HT-29 (cell line): ENCODE data around the gene PTPDC1. TPM values are rescaled to one million over a fixed set of nuclear protein-coding genes. Genes with fewer than 3 reads are reported as not detected.
"Not testable (repeated sequence)": the region's sequence is repeated elsewhere in the genome, so short reads cannot be mapped to it uniquely, and the experiment has no call there.

Source experiments
- DNase-seq: peaks from one replicate; pipeline ENCODE4 v3.0.0-alpha.2; 2015; ENCODE audit warnings: low spot score
- total RNA-seq: library from RNA; depleted of rRNA; stranded (reverse); fragments of >200 nt; shearing (Covaris generic); gene quantifications from 2 replicates; pipeline ENCODE4 v1.2.3, GENCODE V29; 2014

The PTPDC1 gene
- total RNA-seq, 1 experiment from 2014 or later: 6.0 TPM

DNA sequence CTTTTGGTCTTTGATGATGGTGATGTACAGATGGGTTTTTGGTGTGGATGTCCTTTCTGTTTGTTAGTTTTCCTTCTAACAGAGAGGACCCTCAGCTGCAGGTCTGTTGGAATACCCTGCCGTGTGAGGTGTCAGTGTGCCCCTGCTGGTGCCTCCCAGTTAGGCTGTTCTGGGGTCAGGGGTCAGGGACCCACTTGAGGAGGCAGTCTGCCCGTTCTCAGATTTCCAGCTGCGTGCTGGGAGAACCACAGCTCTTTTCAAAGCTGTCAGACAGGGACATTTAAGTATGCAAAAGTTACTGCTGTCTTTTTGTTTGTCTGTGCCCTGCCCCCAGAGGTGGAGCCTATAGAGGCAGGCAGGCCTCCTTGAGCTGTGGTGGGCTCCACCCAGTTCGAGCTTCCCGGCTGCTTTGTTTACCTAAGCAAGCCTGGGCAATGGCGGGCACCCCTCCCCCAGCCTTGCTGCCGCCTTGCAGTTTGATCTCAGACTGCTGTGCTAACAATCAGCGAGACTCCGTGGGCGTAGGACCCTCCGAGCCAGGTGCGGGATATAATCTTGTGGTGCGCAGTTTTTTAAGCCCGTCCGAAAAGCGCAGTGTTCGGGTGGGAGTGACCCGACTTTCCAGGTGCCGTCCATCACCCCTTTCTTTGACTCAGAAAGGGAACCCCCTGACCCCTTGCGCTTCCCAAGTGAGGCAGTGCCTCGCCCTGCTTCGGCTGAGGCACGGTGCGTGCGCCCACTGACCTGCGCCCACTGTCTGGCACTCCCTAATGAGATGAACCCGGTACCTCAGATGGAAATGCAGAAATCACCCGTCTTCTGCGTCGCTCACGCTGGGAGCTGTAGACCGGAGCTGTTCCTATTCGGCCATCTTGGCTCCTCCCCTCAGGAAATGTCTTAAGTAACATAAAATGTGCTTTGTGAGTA, 10.2 kb downstream of the PTPDC1 start:
- not testable (repeated sequence) for DNase-seq

DNA sequence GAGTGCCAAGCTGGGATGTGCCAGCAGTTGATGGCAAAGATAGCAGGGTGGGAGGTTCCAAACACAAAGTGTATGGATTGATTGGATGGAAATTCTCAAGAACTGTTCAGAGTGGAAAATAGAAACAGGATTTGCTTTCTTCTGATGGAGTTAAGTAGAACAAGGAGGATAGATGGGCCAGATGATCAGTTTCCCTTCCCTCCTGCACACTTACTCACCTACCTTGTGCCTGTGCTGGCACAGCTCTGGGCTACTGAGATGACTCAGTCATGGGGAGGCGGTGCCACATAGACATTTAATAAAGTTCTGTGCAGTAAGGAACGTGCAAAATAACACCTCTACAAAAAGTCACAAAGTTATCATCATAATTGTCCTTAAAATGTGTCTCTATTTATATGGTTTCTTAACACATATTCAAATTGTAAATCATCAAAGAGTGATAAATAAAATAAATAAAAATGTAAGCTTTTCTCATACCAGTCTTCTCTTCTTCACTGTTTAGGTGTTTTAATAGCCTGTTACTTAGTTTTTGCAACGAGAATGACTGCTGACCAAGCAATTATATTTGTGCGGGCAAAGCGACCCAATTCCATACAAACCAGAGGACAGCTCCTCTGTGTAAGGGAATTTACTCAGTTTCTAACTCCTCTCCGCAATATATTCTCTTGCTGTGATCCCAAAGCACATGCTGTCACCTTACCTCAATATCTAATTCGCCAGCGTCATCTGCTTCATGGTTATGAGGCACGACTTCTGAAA, 12.7 kb downstream of the PTPDC1 start:
- DNase-seq: no peak

DNA sequence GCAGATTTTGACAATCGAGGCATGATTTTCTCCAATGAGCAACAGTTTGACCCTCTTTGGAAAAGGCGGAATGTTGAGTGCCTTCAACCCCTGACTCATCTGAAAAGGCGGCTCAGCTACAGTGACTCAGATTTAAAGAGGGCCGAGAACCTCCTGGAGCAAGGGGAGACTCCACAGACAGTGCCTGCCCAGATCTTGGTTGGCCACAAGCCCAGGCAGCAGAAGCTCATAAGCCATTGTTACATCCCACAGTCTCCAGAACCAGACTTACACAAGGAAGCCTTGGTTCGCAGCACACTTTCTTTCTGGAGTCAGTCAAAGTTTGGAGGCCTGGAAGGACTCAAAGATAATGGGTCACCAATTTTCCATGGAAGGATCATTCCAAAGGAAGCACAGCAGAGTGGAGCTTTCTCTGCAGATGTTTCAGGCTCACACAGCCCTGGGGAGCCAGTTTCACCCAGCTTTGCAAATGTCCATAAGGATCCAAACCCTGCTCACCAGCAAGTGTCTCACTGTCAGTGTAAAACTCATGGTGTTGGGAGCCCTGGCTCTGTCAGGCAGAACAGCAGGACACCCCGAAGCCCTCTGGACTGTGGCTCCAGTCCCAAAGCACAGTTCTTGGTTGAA, 13.6 kb downstream of the PTPDC1 start:
- no peak for DNase-seq

DNA sequence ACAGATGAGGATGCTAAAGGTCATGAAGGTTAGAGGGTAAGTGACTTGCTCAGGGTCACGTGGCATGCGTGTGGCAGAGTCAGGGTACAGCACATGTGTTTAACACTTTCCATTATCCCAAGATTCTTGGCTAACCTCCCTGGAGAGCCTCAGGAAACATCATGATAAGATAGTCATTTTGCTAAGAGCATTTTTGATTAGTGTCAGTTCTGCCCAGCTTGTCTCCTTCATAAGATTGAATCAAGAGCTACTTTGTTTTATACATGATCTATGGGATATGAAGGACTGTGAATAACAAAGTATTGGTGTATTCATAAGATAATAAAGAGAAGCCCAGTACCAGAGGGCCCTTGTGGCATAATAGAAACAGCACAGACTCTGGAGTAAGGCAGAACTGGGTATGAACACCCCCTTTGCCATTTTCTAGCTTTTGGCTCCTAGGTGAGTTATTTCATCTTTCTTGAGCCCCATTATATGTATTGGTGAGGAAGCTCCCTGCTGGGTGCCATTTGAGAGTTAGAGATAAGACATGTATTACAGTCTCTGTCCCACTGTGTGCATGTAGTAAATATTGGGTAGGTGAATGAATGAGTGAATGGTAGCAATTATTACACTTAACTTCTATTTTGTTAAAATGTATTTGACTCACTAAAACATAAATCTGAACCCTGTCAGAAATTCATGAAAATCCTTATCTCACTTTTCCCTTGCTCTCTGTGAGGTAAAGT, 16.1 kb downstream of the PTPDC1 start:
- DNase-seq: no peak

- DNase-seq: no peak
Measured at GRCh38 chr9:94101162-94101853, 17.0 kb downstream of the PTPDC1 start.

GRCh38 chr9:94108584-94108983, 24.3 kb downstream of the PTPDC1 start:
- DNase-seq: no peak

DNA sequence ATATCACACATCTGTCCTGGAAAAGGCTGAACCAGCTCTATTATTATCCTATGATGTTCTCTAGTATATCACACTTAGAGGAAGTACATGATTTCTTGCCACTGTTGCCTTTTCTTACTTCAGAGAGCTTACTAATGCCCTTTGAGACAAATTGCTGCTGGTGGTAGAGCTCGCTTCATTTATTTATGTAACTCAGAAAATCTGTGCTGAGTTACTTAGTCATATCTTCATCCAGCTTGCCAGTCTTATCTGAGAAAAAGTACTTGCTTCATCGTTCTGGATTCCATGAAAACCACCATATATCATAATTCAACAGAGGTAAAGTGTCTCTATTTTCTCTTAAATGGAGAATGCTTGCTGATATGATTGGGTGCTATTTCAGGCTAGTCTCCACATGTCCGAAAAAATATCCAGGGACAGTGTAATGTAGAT, 26.6 kb downstream of the PTPDC1 start:
- no peak for DNase-seq

DNA sequence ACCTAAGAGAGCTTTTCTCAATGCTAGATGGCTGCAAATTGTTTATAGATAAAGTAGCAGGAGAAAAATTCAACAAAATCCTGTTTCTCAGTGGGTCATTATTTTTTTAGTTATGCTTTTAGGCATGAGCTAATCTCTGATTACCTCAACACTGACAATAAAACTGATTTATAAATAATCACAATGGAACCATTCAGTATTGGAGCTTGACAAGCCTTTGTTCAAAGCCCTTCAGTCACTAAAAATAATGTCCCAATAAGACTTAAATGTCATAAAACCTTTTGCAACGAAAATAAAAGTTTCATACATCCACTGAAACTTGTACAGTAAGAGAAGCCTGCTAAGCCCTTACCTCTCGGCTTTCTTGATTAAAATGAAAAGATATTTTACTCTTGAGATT, 27.2 kb downstream of the PTPDC1 start:
- no peak for DNase-seq

GRCh38 chr9:94112716-94113465, 28.6 kb downstream of the PTPDC1 start:
- DNase-seq: no peak

- not testable (repeated sequence) for DNase-seq
Measured at GRCh38 chr9:94120088-94120487, 35.8 kb downstream of the PTPDC1 start.

DNA sequence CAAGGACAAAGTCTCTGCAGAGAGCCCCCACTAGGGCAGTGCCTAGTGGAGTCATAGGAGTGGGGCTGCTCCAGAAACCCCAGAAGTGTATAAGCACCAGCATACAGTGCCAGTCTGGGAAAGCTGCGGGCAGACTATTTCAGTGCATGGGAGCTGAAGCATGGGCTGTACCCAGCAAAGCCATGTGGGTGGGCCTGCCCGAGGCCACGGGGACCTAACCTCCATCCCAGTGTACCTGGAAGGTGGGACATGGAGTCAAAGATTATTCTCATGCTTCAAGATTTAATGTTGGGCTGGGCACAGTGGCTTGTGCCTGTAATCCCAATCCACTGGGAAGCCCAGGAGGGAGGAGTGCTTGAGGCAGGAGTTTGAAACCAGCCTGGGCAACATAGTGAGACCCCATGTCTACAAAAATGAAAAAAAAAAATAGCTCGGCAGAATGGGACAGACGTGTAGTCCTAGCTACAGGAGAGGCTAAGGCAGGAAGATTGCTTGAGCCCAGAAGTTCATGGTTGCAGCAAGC, 36.7 kb downstream of the PTPDC1 start:
- no peak for DNase-seq

- DNase-seq: no peak
Measured at GRCh38 chr9:94126844-94127243, 42.6 kb downstream of the PTPDC1 start.

DNA sequence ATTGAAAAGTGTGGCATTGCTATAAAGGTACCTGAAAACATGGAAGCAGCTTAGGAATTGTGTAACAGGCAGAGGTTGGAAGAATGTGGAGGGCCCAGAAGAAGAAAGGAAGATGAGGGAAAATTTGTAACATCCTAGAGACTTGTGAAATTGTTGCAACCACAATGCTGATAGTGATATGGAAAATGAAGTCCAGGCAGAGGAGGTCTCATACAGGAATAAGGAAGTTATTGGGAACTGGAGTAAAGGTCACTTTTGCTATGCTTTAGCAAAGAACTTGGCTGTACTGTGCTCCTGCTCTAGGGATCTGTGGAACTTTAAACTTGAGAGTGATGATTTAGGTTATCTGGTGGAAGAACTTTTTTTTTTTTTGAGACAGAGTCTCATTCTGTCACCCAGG, 43.5 kb downstream of the PTPDC1 start:
- DNase-seq: no peak

GRCh38 chr9:94128580-94128979, 44.3 kb downstream of the PTPDC1 start:
- no peak for DNase-seq

GRCh38 chr9:94134629-94135028, 50.4 kb downstream of the PTPDC1 start:
- no peak for DNase-seq

- DNase-seq: no peak
Measured at GRCh38 chr9:94135222-94135621, 51.0 kb downstream of the PTPDC1 start.

DNA sequence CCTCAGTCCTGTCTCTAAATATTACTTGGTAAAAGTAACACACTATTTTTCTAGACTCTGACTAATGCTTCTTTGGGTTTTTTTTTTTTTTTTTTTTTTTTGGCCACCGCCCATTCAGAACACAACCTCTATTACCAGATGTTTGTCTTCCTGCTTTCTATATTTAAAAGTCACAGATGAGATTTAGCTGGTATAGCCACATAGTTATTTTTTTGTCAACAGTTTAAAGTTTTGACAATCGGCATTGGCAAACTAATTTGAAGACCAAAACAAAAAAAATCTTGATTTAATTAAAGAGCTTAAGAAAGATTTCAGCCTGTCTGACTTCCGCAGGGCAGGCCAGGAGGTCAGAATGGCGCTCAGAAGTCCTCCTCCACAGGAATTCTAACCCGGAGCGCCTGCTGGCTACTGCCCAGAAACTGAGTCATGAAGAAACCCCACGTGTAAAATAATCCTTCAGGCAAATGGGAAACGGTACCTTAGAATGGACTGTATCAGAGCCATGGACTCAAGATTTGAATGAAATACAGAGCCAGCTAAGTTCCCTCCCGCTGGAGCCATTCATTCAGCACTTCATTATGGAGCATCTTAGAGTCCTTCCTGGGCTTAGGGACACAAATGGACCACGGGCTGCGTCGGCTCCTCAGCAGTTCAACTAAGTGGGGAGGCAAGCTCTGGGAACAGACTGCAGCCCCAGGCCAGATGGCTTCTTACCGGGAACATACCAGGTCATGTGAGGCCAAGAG, 55.6 kb downstream of the PTPDC1 start:
- DNase-seq: peak; percentile 41

GRCh38 chr9:94140418-94140780, 56.1 kb downstream of the PTPDC1 start:
- no peak for DNase-seq
